ENCODE data around the gene NUB1.

NUB1 gene

GRCh38 chr7:151426441-151426903 lies 84.9 kb downstream of the NUB1 start:
- ATAC-seq (no peak), DNase-seq (no peak)

DNA sequence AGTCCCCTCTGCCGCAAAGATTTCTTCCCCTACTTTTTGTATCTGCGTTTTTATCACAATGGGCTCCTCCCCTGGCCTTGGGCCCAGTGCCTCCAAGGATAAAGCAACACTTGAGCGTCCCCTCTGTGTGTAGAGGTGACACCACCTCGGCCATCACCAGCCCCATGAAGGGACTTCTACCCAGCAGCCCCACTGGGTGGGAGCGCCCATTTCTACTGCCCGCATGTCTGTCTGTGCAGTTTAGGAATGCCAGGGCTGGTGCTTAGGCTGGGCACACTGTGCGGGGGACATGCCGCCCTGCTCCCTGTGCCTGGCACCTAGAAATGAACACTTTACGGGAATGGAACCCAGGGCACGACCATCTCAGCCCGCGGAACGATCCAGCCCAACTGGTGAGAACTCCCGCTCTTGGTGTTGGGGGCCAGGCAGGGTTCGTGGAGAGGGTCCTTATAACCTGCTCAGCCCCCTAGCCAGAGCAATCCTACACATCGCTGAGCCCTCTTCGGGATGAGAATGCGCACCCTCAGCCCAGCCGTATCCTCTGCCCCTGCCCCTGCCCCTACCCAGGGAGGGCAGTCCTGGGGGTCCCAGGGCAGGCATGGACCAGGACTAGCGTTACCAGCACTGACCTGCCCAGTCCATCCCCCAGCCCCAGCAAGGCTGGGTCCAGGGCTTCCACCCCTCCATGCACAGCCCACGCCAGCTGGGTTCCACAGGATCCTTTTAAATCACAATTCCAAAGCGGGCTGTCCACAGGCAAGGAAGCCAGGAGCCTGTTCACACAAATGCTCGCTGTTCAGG lies 85.5 kb downstream of the NUB1 start:
- DNase-seq (no peak), ATAC-seq (no peak)

- no peak for DNase-seq
- no peak for ATAC-seq
Observed at GRCh38 chr7:151427705-151428377, 86.2 kb downstream of the NUB1 start.

Data from stimulated activated naive CD8-positive, alpha-beta T cell treated with anti-CD3 and anti-CD28 coated beads, Interleukin-15, Interleukin-2, amounts not matched to agents 100 U/mL and 50 U/mL, for 24 hours (primary cell).